Lung (tissue), 12 donors: ENCODE results near the gene RUVBL1. TPM values are rescaled to one million over a fixed set of nuclear protein-coding genes. Genes with fewer than 3 reads are reported as not detected.

Experiments used
- ATAC-seq: fragments of 200-7000 bp; cut with Tn5 transposase; one replicate; pipeline ENCODE4 v1.9.1; 2020; ENCODE audit warnings: moderate number of reproducible peaks; ENCODE audit not compliant: insufficient read depth, low FRiP score
- DNase-seq, 3 donors: peaks; one replicate each; pipeline ENCODE4 v3.0.0-alpha.2; 2013 to 2017
- H3K27ac ChIP-seq, 2 donors: one replicate each; pipeline ENCODE4 v1.5.1; 2013; ENCODE audit warnings: mild to moderate bottlenecking in 2 of 2, moderate library complexity in 2 of 2, control low read depth in 1 of 2, inconsistent platforms in 1 of 2, low read depth in 1 of 2, low read length in 1 of 2
- H3K27me3 ChIP-seq, 3 donors: one replicate each; pipeline ENCODE4 v1.5.1; 2013; ENCODE audit warnings: low read length in 2 of 3; ENCODE audit not compliant: control insufficient read depth in 3 of 3, insufficient read depth in 3 of 3
- H3K36me3 ChIP-seq, 4 donors: one replicate each; pipeline ENCODE4 v1.5.1; 2013; ENCODE audit warnings: low read length in 4 of 4, mild to moderate bottlenecking in 1 of 4, moderate library complexity in 1 of 4; ENCODE audit not compliant: control insufficient read depth in 4 of 4, insufficient read depth in 4 of 4
- H3K4me1 ChIP-seq, 5 donors: one replicate each; pipeline ENCODE4 v1.5.1; 2013; ENCODE audit warnings: low read length in 5 of 5, mild to moderate bottlenecking in 2 of 5, moderate library complexity in 1 of 5; ENCODE audit not compliant: control insufficient read depth in 5 of 5, insufficient read depth in 5 of 5
- H3K4me3 ChIP-seq: one replicate; pipeline ENCODE4 v1.5.1; 2013; ENCODE audit warnings: mild to moderate bottlenecking, control low read depth, moderate library complexity
- H3K9ac ChIP-seq, 2 donors: one replicate each; pipeline ENCODE4 v1.5.1; 2013; ENCODE audit warnings: low read length in 2 of 2, control low read depth in 1 of 2; ENCODE audit not compliant: insufficient read depth in 1 of 2
- H3K9me3 ChIP-seq, 4 donors: one replicate each; pipeline ENCODE4 v1.5.1; 2013; ENCODE audit warnings: low read length in 3 of 4, mild to moderate bottlenecking in 1 of 4, moderate library complexity in 1 of 4; ENCODE audit not compliant: control insufficient read depth in 4 of 4, insufficient read depth in 3 of 4
- WGBS, 2 donors: extraction: QIAGEN DNeasy Blood & Tissue Kit; methylation state at CpG; one replicate each; pipeline ENCODE4 v1.1.7; 2013; 5-methylcytosine and 5-hydroxymethylcytosine counted together
- polyA plus RNA-seq, 2 donors: library from polyadenylated mRNA; stranded (reverse); fragments of 200-250 nt; gene quantifications; one replicate each; pipeline ENCODE4 v1.2.1, GENCODE V29; 2013
- total RNA-seq, 2 donors: library from RNA; depleted of rRNA in 1 of 2; stranded (reverse); fragments of >200 nt in 1 of 2; gene quantifications; one replicate each; pipeline ENCODE4 v1.2.1, GENCODE V29; 2014 to 2021
- TF ChIP-seq, protein P1 (sequence below): IDR thresholded peaks from 2 replicates; pipeline ENCODE4 v1.5.1; 2012; ENCODE audit warnings: mild to moderate bottlenecking; ENCODE audit errors: control extremely low read depth, extremely low read depth
- donor health status: control.
- donor health status: control.
- donor health status: Bipolar disorder and iron deficiency.
- donor health status: healthy.
- donor health status: DM: yes; HTN: yes; CAD: no.

The RUVBL1 gene
- total and polyA plus RNA-seq, 4 donors, result 26.6 to 53.7 (median 41.7) TPM

DNA sequence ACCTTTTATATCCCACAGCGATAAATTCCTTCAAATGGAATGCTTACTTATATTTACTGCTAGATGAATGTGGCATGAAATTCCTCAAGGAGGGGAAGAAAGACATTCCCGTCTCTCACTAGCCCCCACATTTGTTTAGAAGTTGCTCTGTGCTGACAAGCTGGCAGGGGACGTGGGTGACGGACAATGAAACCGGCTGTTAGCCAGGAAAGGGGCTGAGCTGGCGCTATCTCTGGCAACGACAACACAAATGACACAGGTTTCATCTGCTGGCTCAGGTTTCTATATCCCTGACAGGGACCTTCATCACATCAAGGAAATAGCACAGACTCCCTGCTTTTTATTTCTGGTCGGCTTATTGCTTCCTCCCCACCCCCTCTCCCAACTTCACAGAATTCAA, 15.8 kb downstream of the RUVBL1 start:
- no peak for ATAC-seq

DNA sequence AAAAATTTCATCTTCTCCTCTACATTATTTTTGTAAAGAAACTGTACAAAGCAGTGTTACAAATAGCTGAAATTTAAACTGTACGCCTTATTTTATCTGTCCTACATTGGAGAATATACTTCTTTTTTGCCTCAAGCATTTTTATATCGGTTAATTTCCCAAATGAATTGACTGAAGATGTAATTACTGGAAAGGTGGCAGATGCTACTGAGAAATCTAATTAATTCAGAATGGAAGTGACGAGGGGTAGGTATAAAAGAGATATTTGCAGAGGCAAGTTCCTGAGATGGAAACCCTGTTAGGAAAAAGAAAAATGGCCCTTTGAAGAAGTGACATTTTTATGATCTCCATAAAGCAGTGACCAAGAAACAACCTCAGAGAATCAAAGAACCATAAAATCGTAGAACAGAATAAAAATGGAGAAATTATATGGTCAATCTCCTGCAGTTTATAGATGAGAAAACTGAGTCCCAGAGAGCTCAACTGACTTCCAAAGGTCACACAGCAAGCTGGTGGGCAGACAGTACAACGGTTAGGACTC, 20.4 kb downstream of the RUVBL1 start:
- WGBS, 2 donors, result 95 to 97% methylated on average over 5 of the region's 5 CpGs
- TF ChIP-seq, protein P1, sequence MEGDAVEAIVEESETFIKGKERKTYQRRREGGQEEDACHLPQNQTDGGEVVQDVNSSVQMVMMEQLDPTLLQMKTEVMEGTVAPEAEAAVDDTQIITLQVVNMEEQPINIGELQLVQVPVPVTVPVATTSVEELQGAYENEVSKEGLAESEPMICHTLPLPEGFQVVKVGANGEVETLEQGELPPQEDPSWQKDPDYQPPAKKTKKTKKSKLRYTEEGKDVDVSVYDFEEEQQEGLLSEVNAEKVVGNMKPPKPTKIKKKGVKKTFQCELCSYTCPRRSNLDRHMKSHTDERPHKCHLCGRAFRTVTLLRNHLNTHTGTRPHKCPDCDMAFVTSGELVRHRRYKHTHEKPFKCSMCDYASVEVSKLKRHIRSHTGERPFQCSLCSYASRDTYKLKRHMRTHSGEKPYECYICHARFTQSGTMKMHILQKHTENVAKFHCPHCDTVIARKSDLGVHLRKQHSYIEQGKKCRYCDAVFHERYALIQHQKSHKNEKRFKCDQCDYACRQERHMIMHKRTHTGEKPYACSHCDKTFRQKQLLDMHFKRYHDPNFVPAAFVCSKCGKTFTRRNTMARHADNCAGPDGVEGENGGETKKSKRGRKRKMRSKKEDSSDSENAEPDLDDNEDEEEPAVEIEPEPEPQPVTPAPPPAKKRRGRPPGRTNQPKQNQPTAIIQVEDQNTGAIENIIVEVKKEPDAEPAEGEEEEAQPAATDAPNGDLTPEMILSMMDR, result no peak
- Histone ChIP-seq H3K4me3 (no peak overlapping the region), H3K9me3 (no peaks in the 10 kb centered on the region), H3K27me3 (no peaks in the 10 kb centered on the region), H3K9ac (no peak overlapping the region), H3K4me1 (peaks cover 0 to 13% (median 0%) of the 10 kb centered on the region in 5 donors), H3K36me3 (peaks cover 11 to 29% (median 22%) of the 10 kb centered on the region in 4 donors), H3K27ac (no peak overlapping the region)
- ATAC-seq, result no peak
- DNase-seq, result no peak

More for the DNA sequence above, 15.8 kb downstream of the RUVBL1 start:
- 55 to 72% methylated on average over 8 of the region's 8 CpGs for WGBS, 2 donors
- Histone ChIP-seq H3K9ac (no peak overlapping the region), H3K9me3 (no peaks in the 10 kb centered on the region), H3K27me3 (no peaks in the 10 kb centered on the region), H3K4me1 (peaks cover 0 to 16% (median 0%) of the 10 kb centered on the region in 5 donors), H3K36me3 (peaks cover 3 to 15% (median 13%) of the 10 kb centered on the region in 4 donors), H3K4me3 (no peak overlapping the region), H3K27ac (peak overlapping the region in 1 of 2 donors; percentile 36)
- DNase-seq, result peak; percentile 72 to 82 (median 76)
- TF ChIP-seq, protein P1, result no peak

DNA sequence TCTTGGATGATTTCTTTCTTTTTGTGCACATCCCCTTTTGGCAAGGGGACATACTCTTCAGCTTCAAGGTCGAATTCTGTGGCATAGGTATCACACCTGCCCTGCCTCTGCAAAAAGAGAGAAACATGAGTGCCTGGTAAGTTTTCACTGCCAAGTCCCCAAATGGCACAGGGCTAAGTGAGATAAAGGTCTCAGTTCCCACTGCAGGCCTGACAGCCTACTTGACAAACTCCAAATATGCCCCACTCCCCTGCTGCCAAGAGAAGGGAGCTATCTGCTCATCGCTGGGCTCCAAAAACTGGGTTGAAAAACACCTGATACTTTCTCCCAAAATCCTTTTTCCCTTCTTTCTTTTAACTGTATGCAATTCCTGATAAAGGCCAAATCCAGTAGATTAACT, 23.0 kb downstream of the RUVBL1 start:
- Histone ChIP-seq H3K4me3 (no peak overlapping the region), H3K9ac (no peak overlapping the region), H3K27me3 (no peaks in the 10 kb centered on the region), H3K4me1 (no peaks in the 10 kb centered on the region), H3K27ac (no peak overlapping the region), H3K36me3 (peaks cover 18 to 39% (median 32%) of the 10 kb centered on the region in 4 donors), H3K9me3 (no peaks in the 10 kb centered on the region)
- DNase-seq, result no peak
- TF ChIP-seq, protein P1, result no peak
- WGBS, 2 donors, result 90 to 95% methylated on average over 2 of the region's 2 CpGs
- no peak for ATAC-seq

DNA sequence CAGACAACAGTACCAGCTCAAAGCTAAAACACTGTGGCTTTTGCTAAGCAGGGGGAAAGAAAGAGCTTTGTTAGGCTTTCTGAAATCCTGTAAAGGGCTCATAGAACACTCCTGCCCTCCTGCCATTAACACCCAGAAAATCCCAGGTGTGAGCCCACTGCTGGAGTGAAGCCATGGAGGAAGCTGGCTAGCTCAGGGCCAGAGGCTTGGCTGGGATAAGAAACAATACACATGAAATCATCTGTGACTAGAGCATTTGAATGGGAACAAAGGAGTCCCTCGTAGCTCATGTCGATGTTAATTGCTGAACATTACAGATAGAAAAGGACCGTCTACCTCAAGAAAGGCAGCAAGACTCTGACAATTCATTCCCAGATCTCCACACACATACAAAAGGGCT, 23.5 kb downstream of the RUVBL1 start:
- no peak for ATAC-seq
- 89 to 96% methylated on average over 3 of the region's 3 CpGs for WGBS, 2 donors
- Histone ChIP-seq H3K4me3 (no peak overlapping the region), H3K27ac (no peak overlapping the region), H3K9ac (no peak overlapping the region), H3K27me3 (no peaks in the 10 kb centered on the region), H3K4me1 (no peaks in the 10 kb centered on the region), H3K36me3 (peaks cover 18 to 39% (median 32%) of the 10 kb centered on the region in 4 donors), H3K9me3 (no peaks in the 10 kb centered on the region)
- TF ChIP-seq, protein P1, result no peak
- DNase-seq, result no peak
